Measurements from ENCODE around the gene C1QTNF12. TPM values are rescaled to one million over a fixed set of nuclear protein-coding genes. Genes with fewer than 3 reads are reported as not detected.
A peak's percentile ranks its signal among the peaks of the same experiment; 100 is the strongest.

C1QTNF12 gene
- total RNA-seq, 1 donor: 0.36 TPM

DNA sequence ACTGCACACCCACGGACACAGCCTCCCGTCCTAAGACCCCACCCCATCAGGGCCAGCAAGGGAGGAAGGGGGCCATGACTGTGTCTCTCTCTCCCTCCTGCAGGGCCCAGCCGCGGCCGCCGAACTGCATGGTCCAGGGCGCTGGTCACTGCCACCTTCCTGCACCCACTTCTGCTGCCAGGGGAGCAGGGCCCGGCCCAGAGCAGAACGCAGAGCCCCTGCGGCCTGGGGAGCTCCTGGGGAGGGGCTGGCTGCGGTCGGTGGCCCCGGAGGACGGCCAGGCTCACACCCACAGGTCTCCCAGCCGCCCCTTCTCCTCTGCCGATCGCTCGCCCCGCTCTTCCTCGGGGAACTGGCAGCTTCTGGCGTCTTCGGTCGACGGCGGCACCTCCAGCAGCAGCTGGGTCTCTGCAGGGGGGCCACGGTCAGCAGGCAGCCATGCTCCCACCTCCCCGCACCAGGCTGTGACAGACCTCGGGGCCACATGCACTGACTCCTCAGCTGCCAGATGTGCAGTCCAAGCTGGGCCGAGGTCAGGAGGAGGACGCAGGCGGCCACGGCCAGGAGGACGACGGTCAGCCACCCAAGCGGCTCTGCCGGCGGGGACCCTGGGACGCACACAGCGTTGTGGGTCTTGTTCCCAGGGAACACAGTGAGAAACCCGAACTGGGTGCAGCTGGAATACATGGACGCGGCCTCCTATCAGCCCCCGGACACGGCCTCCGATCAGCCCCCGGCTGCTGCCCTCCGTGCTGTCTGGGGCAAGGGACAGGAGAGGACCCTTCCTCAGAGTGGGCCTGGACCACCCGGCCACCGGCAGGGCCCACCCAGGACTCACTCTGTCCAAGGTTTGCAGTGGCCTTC lies 42.7 kb downstream of the C1QTNF12 start:
- Histone ChIP-seq H3K36me3 (ENCODE audit: insufficient read depth, low read length) (no peaks in the 10 kb centered on the region), H4K20me1 (ENCODE audit: insufficient read depth, low read length) (no peaks in the 10 kb centered on the region), H3K9me3 (ENCODE audit: low read depth, low read length) (no peaks in the 10 kb centered on the region), H3K4me2 (ENCODE audit: insufficient read depth, low read length) (no peak overlapping the region), H3K4me1 (ENCODE audit: insufficient read depth, low read length) (peaks cover 8% of the 10 kb centered on the region), H3K27me3 (ENCODE audit: insufficient read depth, low read length) (peaks cover 11% of the 10 kb centered on the region), H3K4me3 (ENCODE audit: insufficient read depth, low read length) (no peak overlapping the region), H3K27ac (ENCODE audit: low read depth, low read length) (no peak overlapping the region), H3K79me2 (ENCODE audit: insufficient read depth, low read length) (no peaks in the 10 kb centered on the region), H2AFZ (ENCODE audit: low read length) (no peak overlapping the region)
- no peak for TF ChIP-seq CTCF (IDR thresholded peaks at IDR 0.05; ENCODE audit: extremely low read depth, low read depth, low read length)
- peak; percentile 91 for DNase-seq (ENCODE audit: insufficient read length, low spot score, missing footprints)

- Histone ChIP-seq H2AFZ (ENCODE audit: low read length) (no peak overlapping the region), H3K9me3 (ENCODE audit: low read depth, low read length) (no peaks in the 10 kb centered on the region), H4K20me1 (ENCODE audit: insufficient read depth, low read length) (no peaks in the 10 kb centered on the region), H3K27ac (ENCODE audit: low read depth, low read length) (no peak overlapping the region), H3K36me3 (ENCODE audit: insufficient read depth, low read length) (no peaks in the 10 kb centered on the region), H3K4me3 (ENCODE audit: insufficient read depth, low read length) (no peak overlapping the region), H3K79me2 (ENCODE audit: insufficient read depth, low read length) (no peaks in the 10 kb centered on the region), H3K27me3 (ENCODE audit: insufficient read depth, low read length) (peaks cover 11% of the 10 kb centered on the region), H3K4me2 (ENCODE audit: insufficient read depth, low read length) (no peak overlapping the region), H3K4me1 (ENCODE audit: insufficient read depth, low read length) (peaks cover 3% of the 10 kb centered on the region)
- DNase-seq (ENCODE audit: insufficient read length, low spot score, missing footprints): peak; percentile 88
- TF ChIP-seq CTCF (IDR thresholded peaks at IDR 0.05; ENCODE audit: extremely low read depth, low read depth, low read length): no peak
Measured at GRCh38 chr1:1202831-1203560, 43.5 kb downstream of the C1QTNF12 start.

DNA sequence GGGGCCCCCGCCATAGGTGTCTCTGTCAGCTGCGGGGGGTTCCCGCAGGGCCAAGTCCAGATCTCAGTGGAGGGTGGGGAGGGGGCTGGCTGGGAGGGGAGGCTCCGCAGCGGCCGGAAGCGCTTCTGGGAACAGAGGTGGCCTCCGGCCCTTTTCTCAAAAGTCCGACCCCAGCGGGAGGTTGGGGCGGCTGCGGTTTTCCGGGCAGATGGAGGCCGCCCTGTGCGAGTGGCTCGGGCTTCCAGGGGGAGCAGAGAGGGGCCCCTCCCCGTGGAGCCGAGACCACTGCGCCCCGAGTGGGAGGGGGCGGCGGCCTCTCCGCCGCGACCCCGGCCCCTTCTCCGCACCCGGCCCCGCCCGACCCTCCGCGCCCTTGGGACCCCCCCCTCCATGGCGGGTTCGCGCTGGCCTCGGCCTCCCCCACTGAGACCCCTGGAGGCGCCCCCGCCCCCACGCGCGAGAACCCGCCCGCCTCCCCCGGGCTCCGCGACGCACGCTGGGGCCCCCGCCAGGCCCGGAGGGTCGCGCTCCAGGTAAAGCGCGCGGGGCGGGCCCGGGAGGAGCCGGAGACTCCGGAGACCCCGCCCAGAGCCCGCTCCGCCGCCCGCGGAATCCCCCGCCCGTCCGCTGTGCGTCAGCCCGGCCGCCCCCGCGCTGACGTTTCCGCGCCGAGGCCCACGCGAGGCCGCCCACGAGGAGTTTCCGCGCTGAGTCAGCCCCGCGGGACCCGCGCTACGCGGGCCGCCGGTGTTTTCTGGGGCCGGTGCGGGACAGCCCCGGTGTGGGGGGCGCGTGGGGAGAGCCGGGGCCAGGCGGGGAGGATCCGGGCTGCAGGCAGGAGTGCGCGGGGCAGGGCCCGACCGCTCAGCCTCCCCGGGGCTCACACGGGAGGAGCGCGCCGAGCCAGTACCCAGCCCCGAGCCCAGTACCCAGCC lies 45.4 kb downstream of the C1QTNF12 start:
- peak overlapping the region; percentile 39 for H3K4me2 ChIP-seq (ENCODE audit: insufficient read depth, low read length)
- no peak overlapping the region for H3K27ac ChIP-seq (ENCODE audit: low read depth, low read length)
- no peaks in the 10 kb centered on the region for H3K36me3 ChIP-seq (ENCODE audit: insufficient read depth, low read length)
- H3K4me1 ChIP-seq (ENCODE audit: insufficient read depth, low read length): no peaks in the 10 kb centered on the region
- no peaks in the 10 kb centered on the region for H4K20me1 ChIP-seq (ENCODE audit: insufficient read depth, low read length)
- peaks cover 1% of the 10 kb centered on the region for H3K27me3 ChIP-seq (ENCODE audit: insufficient read depth, low read length)
- peak overlapping the region; percentile 59 for H3K4me3 ChIP-seq (ENCODE audit: insufficient read depth, low read length)
- H3K9me3 ChIP-seq (ENCODE audit: low read depth, low read length): no peaks in the 10 kb centered on the region
- peak; percentile 99 for DNase-seq (ENCODE audit: insufficient read length, low spot score, missing footprints)
- TF ChIP-seq CTCF (IDR thresholded peaks at IDR 0.05; ENCODE audit: extremely low read depth, low read depth, low read length): no peak
- H3K79me2 ChIP-seq (ENCODE audit: insufficient read depth, low read length): no peaks in the 10 kb centered on the region
- no peak overlapping the region for H2AFZ ChIP-seq (ENCODE audit: low read length)

All from osteoblast (primary cell).